Sigmoid colon (tissue), 4 donors: ENCODE results near the gene PARP15.

ENCODE experiments used
- CTCF ChIP-seq, 4 experiments: fragments of 450-650 bp in 3 of 4; fragments of 200-600 bp in 1 of 4; IDR thresholded peaks; one replicate each; pipeline ENCODE4 v1.5.1; 2016 to 2019; ENCODE audit warnings: antibody characterized with exemption in 4 of 4, mild to moderate bottlenecking in 3 of 4, moderate library complexity in 2 of 4
- EP300 ChIP-seq, 4 donors: sonication (generic); formaldehyde crosslinking; IDR thresholded peaks; one replicate each; pipeline ENCODE4 v1.6.1; 2017; ENCODE audit warnings: antibody characterized with exemption in 4 of 4
- POLR2A ChIP-seq, 2 donors: fragments of 450-650 bp; IDR thresholded peaks; one replicate each; pipeline ENCODE4 v1.6.1; 2016; ENCODE audit warnings: antibody characterized with exemption in 2 of 2, mild to moderate bottlenecking in 2 of 2, moderate library complexity in 2 of 2
- POLR2AphosphoS5 ChIP-seq, 4 donors: sonication (generic); formaldehyde crosslinking; IDR thresholded peaks; one replicate each; pipeline ENCODE4 v1.6.1; 2017; ENCODE audit warnings: antibody characterized with exemption in 4 of 4

- no peak for TF ChIP-seq POLR2A (IDR thresholded peaks at IDR 0.05)
- TF ChIP-seq CTCF (IDR thresholded peaks at IDR 0.05) = no peak
- TF ChIP-seq EP300 (IDR thresholded peaks at IDR 0.05) = no peak
- TF ChIP-seq POLR2AphosphoS5 (IDR thresholded peaks at IDR 0.05) = no peak
These were observed 99.3 kb downstream of the PARP15 start for GRCh38 chr3:122676759-122677158.
